Naive thymus-derived CD4-positive, alpha-beta T cell (primary cell): ENCODE results near the gene TP53I11. TPM values are rescaled to one million over a fixed set of nuclear protein-coding genes. Genes with fewer than 3 reads are reported as not detected.
A peak's percentile ranks its signal among the peaks of the same experiment; 100 is the strongest.

ENCODE experiments used
- ATAC-seq: fragments of 150-1000 bp; cut with Tn5 transposase; 2 replicates; pipeline ENCODE4 v1.10.0; 2021; ENCODE audit warnings: mild to moderate bottlenecking, moderate library complexity
- CTCF ChIA-PET: fragments of 350-600 bp; sonication (Branson Sonifier 250); formaldehyde crosslinking; loops from one replicate; lab custom pipeline; 2021; ENCODE audit warnings: antibody characterized with exemption; lab: Charles Lee
- POLR2A ChIA-PET: fragments of 350-600 bp; sonication (Branson Sonifier 250); formaldehyde crosslinking; loops from one replicate; lab custom pipeline; 2021; ENCODE audit warnings: antibody characterized with exemption, inconsistent platforms; lab: Charles Lee
- DNase-seq, 9 donors: peaks; one replicate each; pipeline versions ENCODE4 v3.0.0 to v3.0.0-alpha.2; 2020 to 2022; ENCODE audit warnings: mixed read lengths in 1 of 9
- H3K27ac ChIP-seq: one replicate; pipeline ENCODE4 v1.7.0; 2013; ENCODE audit warnings: mild to moderate bottlenecking, low read depth, low read length, moderate library complexity
- H3K27me3 ChIP-seq, 2 donors: one replicate each; pipeline ENCODE4 v1.7.0; 2013; ENCODE audit warnings: low read length in 2 of 2, mild to moderate bottlenecking in 2 of 2, moderate library complexity in 2 of 2; ENCODE audit not compliant: control insufficient read depth in 2 of 2, insufficient read depth in 2 of 2
- H3K36me3 ChIP-seq, 3 experiments: 1 replicate in 2 of 3; 2 replicates in 1 of 3; pipeline ENCODE4 v1.7.0; 2013; ENCODE audit warnings: low read length in 3 of 3, mild to moderate bottlenecking in 3 of 3, moderate library complexity in 1 of 3; ENCODE audit not compliant: insufficient read depth in 3 of 3, control insufficient read depth in 2 of 3
- H3K4me1 ChIP-seq, 2 donors: one replicate each; pipeline ENCODE4 v1.7.0; 2013; ENCODE audit warnings: low read length in 2 of 2, mild to moderate bottlenecking in 2 of 2, moderate library complexity in 1 of 2; ENCODE audit not compliant: control insufficient read depth in 2 of 2, insufficient read depth in 2 of 2
- H3K4me3 ChIP-seq: 2 replicates; pipeline ENCODE4 v1.7.0; 2013; ENCODE audit warnings: mild to moderate bottlenecking, low read length
- H3K9me3 ChIP-seq, 3 experiments: 1 replicate in 2 of 3; 2 replicates in 1 of 3; pipeline ENCODE4 v1.7.0; 2013; ENCODE audit warnings: low read length in 3 of 3; ENCODE audit not compliant: control insufficient read depth in 2 of 3
- H3K27ac Mint-ChIP-seq, 9 donors: one replicate each; pipeline ENCODE4 v1.8.0; 2020 to 2022; ENCODE audit warnings: mixed read lengths in 9 of 9, mild to moderate bottlenecking in 8 of 9, moderate library complexity in 5 of 9, inconsistent platforms in 2 of 9
- H3K27me3 Mint-ChIP-seq, 5 donors: one replicate each; pipeline ENCODE4 v1.8.0; 2021 to 2022; ENCODE audit warnings: mixed read lengths in 5 of 5, mild to moderate bottlenecking in 1 of 5
- H3K36me3 Mint-ChIP-seq, 5 donors: one replicate each; pipeline ENCODE4 v1.8.0; 2020 to 2022; ENCODE audit warnings: mixed read lengths in 5 of 5, mild to moderate bottlenecking in 3 of 5, inconsistent platforms in 1 of 5
- H3K4me1 Mint-ChIP-seq, 7 donors: one replicate each; pipeline ENCODE4 v1.8.0; 2020 to 2022; ENCODE audit warnings: mixed read lengths in 7 of 7, mild to moderate bottlenecking in 3 of 7, inconsistent platforms in 1 of 7
- H3K4me3 Mint-ChIP-seq, 10 donors: one replicate each; pipeline ENCODE4 v1.8.0; 2020 to 2022; ENCODE audit warnings: mild to moderate bottlenecking in 10 of 10, mixed read lengths in 10 of 10, moderate library complexity in 6 of 10, inconsistent platforms in 2 of 10
- H3K9me3 Mint-ChIP-seq, 11 donors: one replicate each; pipeline ENCODE4 v1.8.0; 2020 to 2022; ENCODE audit warnings: mixed read lengths in 11 of 11, mild to moderate bottlenecking in 4 of 11, inconsistent platforms in 1 of 11, moderate library complexity in 1 of 11
- intact Hi-C, 2 donors: fragments of 100-400 bp; cut with micrococcal nuclease; formaldehyde crosslinking; loops; one replicate each; pipeline ENCODE4 v1.15.1; 2023
- polyA plus RNA-seq, 2 donors: library from polyadenylated mRNA; unstranded; fragments of 300-500 nt; fragmentation: Illumina TruSeq; gene quantifications; one replicate each; pipeline ENCODE4 v1.2.3, GENCODE V29; 2021
- total RNA-seq, 6 experiments: library from RNA in 5 of 6; stranded (reverse) in 5 of 6; gene quantifications; 1 replicate in 5 of 6; 2 replicates in 1 of 6; pipeline ENCODE4 v1.2.3 and lab custom pipeline; 2021 to 2026

TP53I11 gene
- total and polyA plus RNA-seq, 7 experiments from 2014 or later, result 0.35 to 7.6 (median 1.2) TPM

- Histone ChIP-seq H3K27ac (no peak overlapping the region), H3K27me3 (no peaks in the 10 kb centered on the region), H3K36me3 (no peaks in the 10 kb centered on the region), H3K4me1 (no peaks in the 10 kb centered on the region), H3K4me3 (no peak overlapping the region), H3K9me3 (no peaks in the 10 kb centered on the region)
- intact Hi-C loops, result no loop called here
- DNase-seq (no peak), ATAC-seq (no peak)
- H3K27me3 Mint-ChIP-seq, result peaks cover 0 to 7% (median 0%) of the 10 kb centered on the region in 5 donors
- H3K9me3 Mint-ChIP-seq, result no peaks in the 10 kb centered on the region
- ChIA-PET CTCF (no interaction called here), POLR2A (no interaction called here)
- no peaks in the 10 kb centered on the region for H3K36me3 Mint-ChIP-seq
- H3K4me3 Mint-ChIP-seq, result no peak overlapping the region
- H3K27ac Mint-ChIP-seq, result no peak overlapping the region
- peaks cover 0 to 2% (median 0%) of the 10 kb centered on the region in 7 donors for H3K4me1 Mint-ChIP-seq
These were observed 9.6 kb upstream of the TP53I11 start for GRCh38 chr11:44960200-44960845.

- H3K27ac Mint-ChIP-seq, result no peak overlapping the region
- no peaks in the 10 kb centered on the region for H3K27me3 ChIP-seq
- no peaks in the 10 kb centered on the region for H3K9me3 ChIP-seq
- ATAC-seq (no peak), DNase-seq (no peak)
- no peaks in the 10 kb centered on the region for H3K36me3 Mint-ChIP-seq
- CTCF ChIA-PET, result no interaction called here
- H3K4me3 Mint-ChIP-seq, result no peak overlapping the region
- POLR2A ChIA-PET, result no interaction called here
- H3K4me3 ChIP-seq, result no peak overlapping the region
- no peak overlapping the region for H3K27ac ChIP-seq
- intact Hi-C loops, result no loop called here
- H3K36me3 ChIP-seq, result no peaks in the 10 kb centered on the region
- peaks cover 0 to 11% (median 0%) of the 10 kb centered on the region in 7 donors for H3K4me1 Mint-ChIP-seq
- no peaks in the 10 kb centered on the region for H3K9me3 Mint-ChIP-seq
- no peaks in the 10 kb centered on the region for H3K4me1 ChIP-seq
- peaks cover 0 to 17% (median 0%) of the 10 kb centered on the region in 5 donors for H3K27me3 Mint-ChIP-seq
These were observed 8.4 kb upstream of the TP53I11 start for GRCh38 chr11:44959064-44959463.

- Mint-ChIP-seq H3K27me3 (peaks cover 0 to 17% (median 0%) of the 10 kb centered on the region in 5 donors), H3K4me3 (no peak overlapping the region), H3K27ac (no peak overlapping the region), H3K36me3 (no peaks in the 10 kb centered on the region), H3K4me1 (peaks cover 0 to 11% (median 0%) of the 10 kb centered on the region in 7 donors), H3K9me3 (no peaks in the 10 kb centered on the region)
- Histone ChIP-seq H3K4me3 (no peak overlapping the region), H3K9me3 (no peaks in the 10 kb centered on the region), H3K36me3 (no peaks in the 10 kb centered on the region), H3K27ac (no peak overlapping the region), H3K4me1 (no peaks in the 10 kb centered on the region), H3K27me3 (no peaks in the 10 kb centered on the region)
- ATAC-seq, result no peak
- ChIA-PET POLR2A (no interaction called here), CTCF (interaction anchor here (1.2 kb wide), 1 partner anchor 140 kb away, joined by 3 read pairs; no protein-coding TSS in a partner anchor)
- no peak for DNase-seq
- intact Hi-C loops, result no loop called here
These were observed 7.3 kb upstream of the TP53I11 start for GRCh38 chr11:44957776-44958564.

GRCh38 chr11:44957040-44957515 is 6.4 kb upstream of the TP53I11 start:
- H3K36me3 ChIP-seq, result no peaks in the 10 kb centered on the region
- DNase-seq (no peak), ATAC-seq (no peak)
- Mint-ChIP-seq H3K4me3 (no peak overlapping the region), H3K9me3 (no peaks in the 10 kb centered on the region), H3K27ac (no peak overlapping the region), H3K36me3 (no peaks in the 10 kb centered on the region), H3K4me1 (peaks cover 0 to 11% (median 0%) of the 10 kb centered on the region in 7 donors), H3K27me3 (peaks cover 0 to 17% (median 4%) of the 10 kb centered on the region in 5 donors)
- ChIA-PET CTCF (interaction anchor here (1.2 kb wide), 1 partner anchor 141 kb away, joined by 3 read pairs; no protein-coding TSS in a partner anchor), POLR2A (no interaction called here)
- intact Hi-C loops, result no loop called here
- no peaks in the 10 kb centered on the region for H3K9me3 ChIP-seq
- no peak overlapping the region for H3K27ac ChIP-seq
- H3K27me3 ChIP-seq, result no peaks in the 10 kb centered on the region
- no peak overlapping the region for H3K4me3 ChIP-seq
- H3K4me1 ChIP-seq, result no peaks in the 10 kb centered on the region

GRCh38 chr11:44955015-44955738 is 4.5 kb upstream of the TP53I11 start:
- peaks cover 0 to 17% (median 8%) of the 10 kb centered on the region in 5 donors for H3K27me3 Mint-ChIP-seq
- ChIA-PET CTCF (interaction anchor here (0.9 to 1.4 kb wide), 3 partner anchors 148 to 152 kb away, joined by 3 to 5 read pairs (median 3); no protein-coding TSS in a partner anchor), POLR2A (no interaction called here)
- H3K9me3 Mint-ChIP-seq, result no peaks in the 10 kb centered on the region
- H3K4me3 Mint-ChIP-seq, result no peak overlapping the region
- H3K27ac ChIP-seq, result no peak overlapping the region
- peaks cover 0 to 14% (median 6%) of the 10 kb centered on the region in 7 donors for H3K4me1 Mint-ChIP-seq
- no peaks in the 10 kb centered on the region for H3K36me3 Mint-ChIP-seq
- DNase-seq, result no peak
- no peaks in the 10 kb centered on the region for H3K36me3 ChIP-seq
- intact Hi-C loops, result no loop called here
- no peaks in the 10 kb centered on the region for H3K4me1 ChIP-seq
- no peak overlapping the region for H3K4me3 ChIP-seq
- H3K27ac Mint-ChIP-seq, result no peak overlapping the region
- no peaks in the 10 kb centered on the region for H3K27me3 ChIP-seq
- ATAC-seq, result peak; percentile 59
- H3K9me3 ChIP-seq, result no peaks in the 10 kb centered on the region

GRCh38 chr11:44954051-44954906 is 3.6 kb upstream of the TP53I11 start:
- Mint-ChIP-seq H3K27me3 (peaks cover 0 to 17% (median 8%) of the 10 kb centered on the region in 5 donors), H3K4me3 (no peak overlapping the region), H3K27ac (no peak overlapping the region), H3K36me3 (no peaks in the 10 kb centered on the region), H3K9me3 (no peaks in the 10 kb centered on the region), H3K4me1 (peaks cover 0 to 14% (median 6%) of the 10 kb centered on the region in 7 donors)
- Histone ChIP-seq H3K27ac (no peak overlapping the region), H3K4me3 (no peak overlapping the region), H3K4me1 (no peaks in the 10 kb centered on the region), H3K27me3 (no peaks in the 10 kb centered on the region), H3K36me3 (no peaks in the 10 kb centered on the region), H3K9me3 (no peaks in the 10 kb centered on the region)
- no peak for DNase-seq
- ChIA-PET CTCF (interaction anchor here (0.9 to 1.4 kb wide), 2 partner anchors 149 to 150 kb away, joined by 3 to 5 read pairs; no protein-coding TSS in a partner anchor), POLR2A (no interaction called here)
- no peak for ATAC-seq
- intact Hi-C loops, result loop anchor here in 1 of 2 donors (5.0 kb wide), 2 partner anchors 128 to 148 kb away; no protein-coding TSS in a partner anchor
